Muscle layer of colon (tissue), 2 donors: ENCODE measurements around the gene GIGYF2.

Experiments
- H3K27ac ChIP-seq: one replicate; pipeline ENCODE4 v1.7.0; 2013; ENCODE audit warnings: low read depth, mild to moderate bottlenecking, low read length, moderate library complexity
- H3K27me3 ChIP-seq, 2 donors: one replicate each; pipeline ENCODE4 v1.7.0; 2013; ENCODE audit warnings: low read length in 2 of 2, mild to moderate bottlenecking in 2 of 2; ENCODE audit not compliant: insufficient read depth in 2 of 2, control insufficient read depth in 1 of 2
- H3K36me3 ChIP-seq: one replicate; pipeline ENCODE4 v1.7.0; 2013; ENCODE audit warnings: mild to moderate bottlenecking, low read length; ENCODE audit not compliant: insufficient read depth
- H3K4me1 ChIP-seq: one replicate; pipeline ENCODE4 v1.7.0; 2013; ENCODE audit warnings: mild to moderate bottlenecking, low read length; ENCODE audit not compliant: insufficient read depth
- H3K4me3 ChIP-seq, 2 donors: one replicate each; pipeline ENCODE4 v1.7.0; 2013; ENCODE audit warnings: low read length in 2 of 2, low read depth in 1 of 2, mild to moderate bottlenecking in 1 of 2, moderate library complexity in 1 of 2
- H3K9ac ChIP-seq: one replicate; pipeline ENCODE4 v1.7.0; 2013; ENCODE audit warnings: low read length
- H3K9me3 ChIP-seq: one replicate; pipeline ENCODE4 v1.7.0; 2013; ENCODE audit warnings: mild to moderate bottlenecking, low read length
- donor health status: abdominal sarcoma.
- donor health status: Adenocarcinoma of cecum.

GIGYF2 gene

DNA sequence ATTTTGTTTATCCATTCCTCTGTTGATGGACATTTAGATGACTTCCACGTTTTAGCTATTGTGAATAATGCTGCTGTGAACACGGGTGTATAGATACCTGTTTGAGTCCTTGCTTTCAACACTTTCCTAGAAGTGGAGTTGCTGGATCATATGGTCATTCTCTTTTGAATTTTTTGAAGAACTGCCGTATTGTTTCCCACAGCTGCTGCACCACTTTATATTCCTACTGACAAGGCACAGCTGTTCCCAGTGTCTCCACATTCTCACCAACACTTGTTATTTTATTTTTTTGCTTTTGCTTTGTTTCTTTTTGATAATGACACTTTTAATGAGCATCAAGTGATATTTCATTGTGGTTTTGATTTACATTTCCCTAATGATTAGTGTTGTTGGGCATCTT lies 120.6 kb downstream of the GIGYF2 start:
- peaks cover 44% of the 10 kb centered on the region for H3K36me3 ChIP-seq
- no peaks in the 10 kb centered on the region for H3K9me3 ChIP-seq
- H3K4me3 ChIP-seq: no peak overlapping the region
- H3K4me1 ChIP-seq: peaks cover 19% of the 10 kb centered on the region
- H3K27ac ChIP-seq: no peak overlapping the region
- H3K9ac ChIP-seq: no peak overlapping the region
- H3K27me3 ChIP-seq: no peaks in the 10 kb centered on the region

GRCh38 chr2:232829988-232830387 lies 132.9 kb downstream of the GIGYF2 start:
- Histone ChIP-seq H3K36me3 (peaks cover 52% of the 10 kb centered on the region), H3K9me3 (no peaks in the 10 kb centered on the region), H3K9ac (no peak overlapping the region), H3K27ac (no peak overlapping the region), H3K27me3 (no peaks in the 10 kb centered on the region), H3K4me3 (no peak overlapping the region), H3K4me1 (no peaks in the 10 kb centered on the region)

DNA sequence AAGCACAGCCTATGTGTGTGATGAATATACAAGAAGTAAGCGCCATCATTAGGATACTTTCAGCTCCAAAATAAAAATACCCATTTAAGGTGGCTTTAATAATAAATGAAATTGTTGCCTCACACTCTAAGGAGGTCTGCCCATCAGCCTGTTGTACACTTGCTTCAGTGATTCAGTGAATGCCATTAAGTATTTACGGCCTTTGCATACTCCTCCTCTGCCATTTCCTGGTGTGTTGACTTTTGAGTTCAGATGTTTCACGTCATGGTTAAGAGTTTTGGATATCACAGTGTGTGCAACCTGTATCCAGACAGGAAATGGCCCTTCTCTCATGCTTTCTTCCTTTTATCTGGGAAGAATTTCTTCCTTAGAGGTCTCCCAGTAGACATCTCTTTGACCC lies 134.4 kb downstream of the GIGYF2 start:
- Histone ChIP-seq H3K9ac (no peak overlapping the region), H3K9me3 (no peaks in the 10 kb centered on the region), H3K27me3 (no peaks in the 10 kb centered on the region), H3K27ac (no peak overlapping the region), H3K4me3 (no peak overlapping the region), H3K36me3 (peaks cover 56% of the 10 kb centered on the region), H3K4me1 (no peaks in the 10 kb centered on the region)

DNA sequence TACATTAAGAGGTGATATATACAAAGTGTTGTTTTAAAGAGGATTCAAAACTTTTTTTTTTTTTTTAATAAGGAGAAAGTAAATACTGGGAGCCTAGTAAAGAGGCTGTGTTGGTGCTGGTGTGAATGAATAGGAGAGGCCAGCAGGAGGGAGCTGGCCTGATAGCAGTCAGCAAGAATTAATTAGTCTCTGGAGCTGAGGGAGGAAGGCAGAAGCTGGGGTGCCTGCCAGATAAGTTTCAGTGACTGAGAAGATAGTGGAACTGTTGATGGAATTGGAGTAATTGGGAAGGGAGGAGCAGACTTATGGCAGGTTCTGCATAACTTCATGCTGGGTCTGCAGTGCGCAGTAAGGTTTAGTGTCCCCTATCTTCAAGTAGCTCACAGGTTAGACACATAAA lies 136.7 kb downstream of the GIGYF2 start:
- Histone ChIP-seq H3K9me3 (no peaks in the 10 kb centered on the region), H3K36me3 (peaks cover 66% of the 10 kb centered on the region), H3K4me1 (peaks cover 5% of the 10 kb centered on the region), H3K27ac (no peak overlapping the region), H3K9ac (no peak overlapping the region), H3K4me3 (no peak overlapping the region), H3K27me3 (no peaks in the 10 kb centered on the region)

GRCh38 chr2:232835687-232836208 lies 138.6 kb downstream of the GIGYF2 start:
- no peaks in the 10 kb centered on the region for H3K9me3 ChIP-seq
- H3K4me3 ChIP-seq: no peak overlapping the region
- no peak overlapping the region for H3K27ac ChIP-seq
- peaks cover 78% of the 10 kb centered on the region for H3K36me3 ChIP-seq
- H3K9ac ChIP-seq: no peak overlapping the region
- no peaks in the 10 kb centered on the region for H3K27me3 ChIP-seq
- H3K4me1 ChIP-seq: peaks cover 13% of the 10 kb centered on the region

DNA sequence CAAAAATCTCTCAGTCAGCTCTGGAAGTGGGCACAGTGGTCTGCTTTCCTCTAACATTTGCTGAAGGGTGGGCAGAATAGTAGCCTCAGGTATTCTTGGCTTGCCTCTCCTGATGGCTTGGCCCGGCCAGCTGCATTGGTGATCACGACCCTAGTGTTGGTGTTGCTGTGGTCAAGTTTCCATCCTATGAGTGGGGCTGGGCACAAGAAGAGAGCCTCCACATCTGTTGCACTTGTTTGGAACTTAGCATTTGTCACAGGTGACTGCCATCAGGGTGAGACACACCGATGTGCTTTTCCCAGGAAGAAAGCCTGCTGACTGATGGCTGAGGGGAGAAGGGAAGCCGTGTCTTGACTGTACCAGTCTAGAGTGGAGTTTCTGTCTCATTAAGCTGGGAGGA lies 139.8 kb downstream of the GIGYF2 start:
- H3K9ac ChIP-seq: no peak overlapping the region
- peaks cover 71% of the 10 kb centered on the region for H3K36me3 ChIP-seq
- no peaks in the 10 kb centered on the region for H3K27me3 ChIP-seq
- H3K4me3 ChIP-seq: no peak overlapping the region
- no peak overlapping the region for H3K27ac ChIP-seq
- H3K9me3 ChIP-seq: no peaks in the 10 kb centered on the region
- H3K4me1 ChIP-seq: peaks cover 13% of the 10 kb centered on the region

DNA sequence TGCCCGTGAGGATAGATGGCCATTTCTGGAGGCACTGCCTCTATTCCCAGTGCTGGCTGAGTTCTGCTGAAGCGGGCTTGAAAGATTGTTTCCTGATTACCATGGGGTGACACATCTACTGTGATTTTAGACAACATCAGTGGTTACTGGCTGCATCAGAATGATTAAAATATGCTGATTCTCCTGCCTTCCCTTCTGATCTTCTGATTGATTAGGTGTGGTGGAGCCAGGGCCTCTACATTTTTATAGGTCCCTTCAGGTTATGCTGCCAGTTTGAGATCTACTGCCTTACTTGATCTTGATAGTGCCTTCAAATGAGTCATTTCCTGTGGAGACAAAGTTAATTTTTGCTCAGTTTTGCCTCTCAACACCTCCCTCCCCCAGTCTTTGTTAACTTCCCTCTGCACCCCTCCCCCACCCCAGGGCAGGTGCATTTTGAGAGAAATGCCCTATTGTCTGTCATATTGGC lies 141.3 kb downstream of the GIGYF2 start:
- Histone ChIP-seq H3K36me3 (peaks cover 68% of the 10 kb centered on the region), H3K27ac (no peak overlapping the region)

GRCh38 chr2:232839411-232840079 lies 142.4 kb downstream of the GIGYF2 start:
- no peaks in the 10 kb centered on the region for H3K9me3 ChIP-seq

More for the DNA sequence above, 141.3 kb downstream of the GIGYF2 start:
- no peaks in the 10 kb centered on the region for H3K9me3 ChIP-seq
- H3K4me1 ChIP-seq: peaks cover 13% of the 10 kb centered on the region
- no peak overlapping the region for H3K4me3 ChIP-seq
- H3K9ac ChIP-seq: no peak overlapping the region
- no peaks in the 10 kb centered on the region for H3K27me3 ChIP-seq

DNA sequence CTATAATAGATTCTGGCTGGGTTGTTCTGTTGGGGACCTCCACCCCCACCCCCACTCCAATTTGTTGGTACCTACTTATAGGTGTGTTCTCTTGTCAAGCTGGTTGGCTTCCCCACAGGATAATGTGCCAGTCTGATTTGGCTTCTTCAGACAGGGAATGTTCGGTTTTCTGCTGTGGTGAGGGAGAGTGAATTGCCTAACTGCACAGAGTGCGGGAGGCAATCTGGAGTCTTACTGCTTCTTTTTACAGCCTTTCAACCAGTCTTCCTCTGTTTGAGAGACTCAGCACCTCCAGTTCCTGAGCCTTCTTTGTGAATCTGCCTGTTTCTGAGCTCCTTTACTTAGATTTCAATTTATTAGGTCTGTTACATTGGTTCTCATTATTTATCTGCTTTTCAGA lies 145.6 kb downstream of the GIGYF2 start:
- H3K36me3 ChIP-seq: peaks cover 73% of the 10 kb centered on the region
- H3K9me3 ChIP-seq: no peaks in the 10 kb centered on the region
- no peak overlapping the region for H3K9ac ChIP-seq
- no peaks in the 10 kb centered on the region for H3K27me3 ChIP-seq
- H3K4me1 ChIP-seq: peaks cover 13% of the 10 kb centered on the region
- H3K4me3 ChIP-seq: no peak overlapping the region
- no peak overlapping the region for H3K27ac ChIP-seq

More at GRCh38 chr2:232839411-232840079, 142.4 kb downstream of the GIGYF2 start:
- Histone ChIP-seq H3K4me1 (peaks cover 13% of the 10 kb centered on the region), H3K36me3 (peaks cover 64% of the 10 kb centered on the region), H3K4me3 (no peak overlapping the region), H3K27me3 (no peaks in the 10 kb centered on the region), H3K27ac (no peak overlapping the region), H3K9ac (no peak overlapping the region)

DNA sequence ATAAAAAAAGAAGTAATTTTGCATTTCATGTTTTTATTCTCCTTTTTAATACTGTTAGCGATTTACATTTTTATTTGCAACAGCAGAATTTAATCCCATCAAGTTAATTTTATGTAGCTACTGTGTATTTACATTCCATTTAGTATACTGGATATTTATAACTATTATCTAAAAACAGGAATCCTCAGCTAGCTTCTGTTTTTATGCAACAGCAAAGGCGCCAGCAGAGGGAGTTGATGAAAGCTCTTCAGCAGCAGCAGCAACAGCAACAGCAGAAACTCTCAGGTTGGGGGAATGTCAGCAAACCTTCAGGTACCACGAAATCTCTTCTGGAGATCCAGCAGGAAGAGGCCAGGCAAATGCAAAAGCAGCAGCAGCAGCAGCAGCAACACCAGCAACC lies 146.7 kb downstream of the GIGYF2 start:
- Histone ChIP-seq H3K4me1 (peaks cover 8% of the 10 kb centered on the region), H3K27ac (no peak overlapping the region), H3K4me3 (no peak overlapping the region), H3K27me3 (no peaks in the 10 kb centered on the region), H3K36me3 (peaks cover 75% of the 10 kb centered on the region), H3K9me3 (no peaks in the 10 kb centered on the region), H3K9ac (no peak overlapping the region)

DNA sequence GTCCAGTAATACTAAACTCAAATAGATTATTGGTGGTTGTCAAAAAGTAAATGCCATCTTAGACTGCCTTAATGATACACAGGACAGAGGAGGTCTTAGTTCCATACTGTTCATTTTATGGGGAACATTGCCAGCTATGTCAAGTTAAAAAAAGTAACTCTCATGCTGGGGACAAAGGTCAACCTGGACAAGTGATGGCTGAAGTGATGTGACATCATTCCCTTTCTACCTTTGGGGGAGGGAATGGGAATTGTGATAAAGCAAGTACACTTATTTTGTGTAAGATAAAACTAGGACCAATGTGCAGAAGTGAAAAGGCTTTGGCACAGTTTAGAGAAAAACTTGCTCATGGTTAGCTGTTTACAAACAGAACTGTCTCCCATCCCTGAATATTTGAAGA lies 148.9 kb downstream of the GIGYF2 start:
- Histone ChIP-seq H3K36me3 (peaks cover 83% of the 10 kb centered on the region), H3K27me3 (no peaks in the 10 kb centered on the region), H3K9me3 (no peaks in the 10 kb centered on the region), H3K4me3 (no peak overlapping the region), H3K9ac (no peak overlapping the region), H3K27ac (no peak overlapping the region), H3K4me1 (no peaks in the 10 kb centered on the region)

GRCh38 chr2:232850039-232850438 lies 152.9 kb downstream of the GIGYF2 start:
- H3K27ac ChIP-seq: no peak overlapping the region
- no peak overlapping the region for H3K9ac ChIP-seq
- H3K4me1 ChIP-seq: no peaks in the 10 kb centered on the region
- H3K9me3 ChIP-seq: no peaks in the 10 kb centered on the region
- no peak overlapping the region for H3K4me3 ChIP-seq
- no peaks in the 10 kb centered on the region for H3K27me3 ChIP-seq
- H3K36me3 ChIP-seq: peaks cover 72% of the 10 kb centered on the region
